Spleen (tissue), 7 donors: ENCODE results near the gene IGFBP6.

ENCODE experiments used
- CTCF ChIP-seq, 11 experiments: fragments of 200-600 bp in 7 of 11; fragments of 450-650 bp in 4 of 11; sonication (generic) in 4 of 11; IDR thresholded peaks in 8 of 11; conservative IDR thresholded peaks in 3 of 11; 1 replicate in 7 of 11; 2 replicates in 4 of 11; pipeline versions ENCODE4 v1.4.0 to v1.8.0; 2016 to 2021; ENCODE audit warnings: antibody characterized with exemption in 11 of 11, inconsistent platforms in 4 of 11, mild to moderate bottlenecking in 1 of 11
- POLR2A ChIP-seq, 3 donors: fragments of 450-650 bp; IDR thresholded peaks; one replicate each; pipeline ENCODE4 v1.5.1; 2017; ENCODE audit warnings: antibody characterized with exemption in 3 of 3, mild to moderate bottlenecking in 1 of 3
- POLR2AphosphoS5 ChIP-seq, 3 donors: sonication (generic); formaldehyde crosslinking; IDR thresholded peaks; one replicate each; pipeline ENCODE4 v1.5.1; 2017; ENCODE audit warnings: antibody characterized with exemption in 3 of 3
- donor health status: DM: no; HTN: no; CAD: no; lungs with moderate emphysema.
- donor health status: DM: no; HTN: no; CAD: no.
- donor health status: DM: no; HTN: no; CAD: no.

- TF ChIP-seq CTCF (IDR thresholded peaks at IDR 0.05 in 8 of 11, conservative IDR thresholded peaks at IDR 0.05 in 3 of 11): no peak
- peak in 1 of 3 donors; percentile 68 for TF ChIP-seq POLR2AphosphoS5 (IDR thresholded peaks at IDR 0.05)
- TF ChIP-seq POLR2A (IDR thresholded peaks at IDR 0.05): no peak
Measured at GRCh38 chr12:53048033-53048779, 49.3 kb upstream of the IGFBP6 start.
